ENCODE results near the gene CRYGN.

CRYGN gene

GRCh38 chr7:151391358-151391730 lies 48.6 kb downstream of the CRYGN start:
- no peak for DNase-seq (ENCODE audit: low spot score)

DNA sequence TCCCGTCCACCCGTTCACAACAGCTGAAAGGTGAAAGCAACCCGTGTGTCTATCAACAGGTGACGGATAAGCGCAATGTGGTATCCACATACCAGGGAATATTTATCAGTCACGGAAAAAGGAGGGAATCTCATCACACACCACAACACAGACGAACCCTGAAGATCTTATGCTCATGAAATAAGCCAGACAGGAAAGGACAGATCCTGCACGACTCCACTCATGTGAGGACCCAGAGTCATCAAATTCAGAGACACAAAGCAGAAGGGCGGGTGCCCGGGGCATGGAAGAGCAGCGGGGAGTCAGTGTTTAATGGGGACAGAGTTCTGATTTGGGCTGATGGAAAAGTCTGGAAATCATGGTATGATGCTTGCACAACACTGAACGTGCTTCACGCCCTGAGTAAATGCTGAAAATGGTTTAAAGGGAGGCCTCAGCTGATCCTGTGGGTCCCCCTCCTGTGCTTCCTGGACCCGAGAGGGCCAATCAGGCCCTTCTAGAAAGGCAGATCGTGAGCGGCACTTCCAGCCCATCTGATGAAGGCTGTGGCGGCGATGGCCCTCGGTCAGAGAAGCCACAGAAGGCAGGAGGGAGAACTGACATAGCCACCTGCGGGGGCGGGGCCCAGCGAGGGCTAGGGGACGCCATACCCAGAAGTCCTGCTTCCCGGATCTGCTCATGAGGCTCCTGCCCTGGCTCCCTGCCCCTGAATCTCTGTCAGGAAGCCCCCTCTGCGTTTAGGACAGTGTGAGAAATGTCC lies 49.2 kb downstream of the CRYGN start:
- no peak for DNase-seq (ENCODE audit: low spot score)

DNA sequence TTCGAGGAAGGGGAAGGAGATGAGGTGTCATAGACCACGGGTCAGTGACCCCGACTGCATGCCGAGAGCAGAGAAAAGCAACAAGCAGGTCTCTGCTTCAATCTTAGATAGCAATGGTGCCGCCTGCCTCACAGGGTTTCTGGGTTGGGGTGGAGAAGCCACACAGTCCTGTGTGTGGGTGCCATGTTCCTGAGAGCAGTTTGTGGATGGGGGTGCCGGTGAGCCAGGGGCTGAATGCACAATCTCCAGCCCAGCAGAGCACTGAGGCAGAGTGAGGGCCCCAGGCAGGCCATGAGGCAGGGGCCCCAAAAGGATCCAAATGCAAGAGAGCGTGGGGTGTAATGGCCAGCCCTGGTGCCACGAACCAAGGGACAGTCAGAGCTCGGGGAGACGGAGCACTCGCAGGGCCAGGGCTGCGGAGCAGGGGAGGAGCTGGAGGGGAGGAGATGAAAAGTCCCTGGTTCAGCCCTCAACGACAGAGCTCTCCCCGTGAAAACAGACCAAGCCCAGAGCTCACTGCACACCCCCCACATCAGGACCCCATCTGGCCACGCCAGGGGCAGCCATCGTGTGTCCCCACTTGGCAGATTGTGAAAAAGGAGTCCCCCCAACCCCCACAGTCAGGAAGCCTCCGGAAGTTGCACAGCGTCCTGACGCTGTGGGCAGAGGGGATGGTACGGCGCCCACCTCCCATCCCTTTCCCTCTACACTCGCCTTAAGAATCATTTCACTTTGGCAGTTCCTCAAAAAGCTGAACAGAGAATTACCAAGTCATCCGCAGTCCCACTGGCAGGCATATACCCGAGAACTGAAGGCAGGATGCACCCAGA lies 50.0 kb downstream of the CRYGN start:
- DNase-seq (ENCODE audit: low spot score): no peak

- no peak for DNase-seq (ENCODE audit: low spot score)
These were observed 50.7 kb downstream of the CRYGN start for GRCh38 chr7:151389096-151389767.

DNA sequence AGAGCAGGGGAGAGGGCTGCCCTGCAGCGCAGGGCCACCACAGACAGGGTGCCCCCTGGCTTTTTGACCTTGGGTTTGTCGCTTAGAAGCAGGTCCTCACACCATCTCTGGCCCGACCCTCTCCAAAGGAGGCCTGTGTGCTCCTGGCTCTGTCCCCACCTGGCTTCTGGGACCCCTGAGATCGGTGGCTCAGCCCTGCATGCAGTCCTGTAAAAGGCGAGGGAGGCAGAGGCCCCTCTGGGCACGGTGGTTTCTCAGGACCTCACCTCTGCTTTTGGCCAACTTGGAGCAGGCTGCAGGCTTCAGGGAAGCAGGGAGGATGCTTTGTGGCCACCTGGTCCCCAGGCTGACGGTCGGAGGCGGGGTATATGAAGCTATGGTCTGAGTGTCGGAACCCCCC lies 51.5 kb downstream of the CRYGN start:
- no peak for DNase-seq (ENCODE audit: low spot score)

- DNase-seq (ENCODE audit: low spot score): no peak
These were observed 52.0 kb downstream of the CRYGN start for GRCh38 chr7:151388007-151388297.

DNA sequence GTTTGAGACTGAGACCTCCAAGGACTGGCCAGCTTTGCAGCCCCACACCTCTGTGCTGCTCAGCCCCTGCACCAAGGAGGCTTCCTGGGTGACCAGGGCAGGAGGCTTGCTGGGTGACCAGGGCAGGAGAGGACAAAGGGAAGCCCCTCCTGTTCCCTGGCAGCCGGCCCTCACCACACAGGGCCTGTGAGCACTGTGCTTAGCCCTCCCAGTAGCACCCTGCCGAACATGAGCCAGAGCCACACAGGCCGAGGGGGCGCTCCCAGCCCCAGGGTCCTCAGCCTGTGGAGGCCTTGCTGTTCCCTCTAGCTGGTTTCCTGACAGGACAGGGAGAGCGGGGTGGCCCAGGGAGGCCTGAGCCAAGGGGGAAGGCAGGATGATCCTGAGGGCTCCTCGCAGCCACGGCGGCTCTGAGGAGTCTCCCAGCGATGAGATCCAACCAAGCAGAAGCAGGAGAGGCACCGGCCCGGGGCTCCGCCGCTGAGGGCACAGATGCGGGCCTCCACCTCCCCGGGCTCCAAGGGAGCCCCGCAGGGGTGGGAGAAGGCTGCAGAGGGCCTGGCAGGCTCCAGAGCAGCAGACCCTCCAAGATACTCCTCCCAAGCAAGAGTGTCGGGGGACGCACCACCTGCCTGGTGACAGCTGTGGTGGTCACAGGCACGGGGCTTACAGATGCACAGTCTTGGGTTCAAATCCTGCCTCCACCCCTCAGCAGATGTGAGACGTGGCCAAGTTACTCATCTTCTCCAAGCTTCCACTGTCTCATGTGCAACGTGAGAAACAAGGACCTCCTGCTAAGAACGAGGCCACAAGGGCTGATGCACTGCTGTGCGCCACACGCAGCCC lies 52.6 kb downstream of the CRYGN start:
- no peak for DNase-seq (ENCODE audit: low spot score)

DNA sequence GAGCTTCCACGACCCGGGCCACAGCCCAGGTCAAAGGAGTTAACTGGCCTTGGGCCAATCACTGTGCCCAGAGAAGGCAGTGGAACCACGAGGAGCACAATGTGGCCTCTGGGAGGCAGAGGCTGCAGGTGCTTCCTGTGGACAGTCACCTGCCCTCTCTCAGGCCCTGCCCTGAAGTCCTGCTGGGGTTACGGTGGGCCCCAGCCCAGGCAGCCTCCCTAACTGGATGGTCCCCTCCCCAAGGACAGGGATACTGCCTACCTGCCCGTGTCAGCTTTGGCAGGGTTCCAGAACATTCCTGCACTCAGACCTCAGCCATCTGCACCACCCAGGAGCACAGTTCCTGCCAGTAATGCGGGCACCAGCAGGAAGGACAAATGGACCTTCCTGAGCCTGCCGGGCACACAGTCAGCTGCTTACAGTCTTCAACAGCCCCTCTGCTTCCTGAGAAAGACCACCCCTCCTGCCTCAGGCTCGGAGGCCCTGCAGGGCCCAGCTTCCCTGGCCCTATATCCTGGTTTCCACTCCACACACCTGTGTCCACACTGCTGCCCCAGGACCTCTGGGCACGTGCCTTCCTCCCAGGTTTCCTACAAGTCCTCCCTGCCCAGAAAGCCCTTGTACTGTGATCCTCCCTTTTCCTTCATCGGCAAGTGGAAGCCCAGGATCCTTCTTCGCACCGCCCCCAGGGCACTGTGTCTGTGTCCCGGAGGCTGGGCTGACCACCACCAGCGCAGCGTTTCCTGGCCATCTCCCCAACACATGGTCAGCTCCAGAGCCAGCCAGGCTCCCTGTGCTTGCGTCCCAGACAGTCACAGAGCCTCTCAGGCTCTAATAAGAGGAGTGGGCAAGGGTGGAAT lies 53.4 kb downstream of the CRYGN start:
- no peak for DNase-seq (ENCODE audit: low spot score)

- no peak for DNase-seq (ENCODE audit: low spot score)
These were observed 54.2 kb downstream of the CRYGN start for GRCh38 chr7:151385626-151386300.

DNA sequence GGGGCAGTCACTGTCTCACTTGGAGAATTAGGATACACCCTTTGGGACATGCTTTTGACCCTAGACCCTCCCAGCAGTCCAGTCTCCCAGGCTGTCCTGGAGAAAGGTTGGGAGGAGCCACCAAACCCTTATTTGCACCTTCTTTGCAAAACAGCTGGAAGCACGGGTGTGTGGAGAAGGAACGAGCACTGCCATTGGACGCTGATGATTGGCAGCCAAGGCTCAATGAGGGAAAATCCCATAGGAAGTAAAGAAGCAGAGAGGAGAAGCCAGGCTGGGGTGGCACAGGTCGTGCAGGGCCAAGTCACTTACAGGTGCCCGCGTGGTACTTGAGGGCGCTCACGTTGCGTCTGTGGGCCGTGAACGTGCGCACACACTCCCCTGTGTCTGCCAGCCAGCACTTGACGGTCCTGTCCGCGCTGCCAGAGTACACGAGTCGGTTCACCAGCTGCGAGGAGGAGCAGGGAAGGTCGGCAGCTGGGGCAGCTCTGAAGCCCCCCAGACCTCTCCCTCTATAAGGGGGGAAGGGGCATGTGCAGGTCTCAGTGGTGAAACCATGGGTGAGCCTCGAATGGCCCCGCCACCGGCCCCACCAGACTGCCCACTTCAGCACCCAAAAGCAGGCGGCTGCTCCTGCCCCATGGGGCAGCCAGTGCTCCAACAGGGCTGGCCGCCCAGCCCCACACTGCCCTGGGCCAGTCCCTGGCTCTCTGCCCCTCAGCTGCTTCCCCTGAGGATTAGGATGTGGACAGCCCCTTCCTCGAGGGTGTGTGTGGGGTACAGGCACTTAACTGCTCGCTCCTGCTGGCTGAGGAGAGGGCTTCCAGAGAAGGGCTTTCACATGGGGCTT lies 54.9 kb downstream of the CRYGN start:
- no peak for DNase-seq (ENCODE audit: low spot score)

GRCh38 chr7:151384352-151384697 lies 55.6 kb downstream of the CRYGN start:
- DNase-seq (ENCODE audit: low spot score): no peak

DNA sequence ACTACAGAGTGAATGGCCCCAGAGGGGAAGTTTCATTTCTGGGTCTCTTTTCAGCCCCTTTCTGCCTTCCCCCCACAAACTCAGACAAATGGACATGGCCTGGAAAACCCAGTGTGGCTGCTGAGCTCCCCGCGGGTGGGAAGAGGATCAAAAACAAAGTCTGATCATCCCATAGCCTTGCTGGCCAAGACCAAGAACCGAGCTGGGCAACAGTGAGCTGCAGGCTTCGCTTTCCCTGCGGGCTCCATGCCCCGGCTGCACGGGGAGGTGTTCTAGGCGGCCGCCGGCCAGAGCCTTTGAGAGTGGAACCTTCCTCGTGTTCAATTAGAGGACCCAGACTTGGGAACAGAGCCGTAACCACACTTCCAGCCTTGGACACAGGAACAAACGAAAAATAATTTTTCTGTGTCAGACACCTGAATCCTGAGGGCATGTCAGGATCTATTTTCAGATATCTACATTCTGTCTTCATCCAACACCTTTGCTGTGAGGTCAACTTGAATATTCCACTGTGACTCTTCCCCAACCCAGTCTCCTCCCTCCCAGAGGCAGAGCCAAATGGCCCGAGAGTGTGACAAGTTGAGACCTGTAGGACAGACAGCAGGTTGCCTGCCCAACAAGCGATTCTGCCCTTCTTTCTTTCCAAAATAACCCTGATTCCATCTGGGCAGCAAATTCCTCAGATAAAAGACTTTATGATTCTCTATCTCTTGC lies 56.1 kb downstream of the CRYGN start:
- no peak for DNase-seq (ENCODE audit: low spot score)

DNA sequence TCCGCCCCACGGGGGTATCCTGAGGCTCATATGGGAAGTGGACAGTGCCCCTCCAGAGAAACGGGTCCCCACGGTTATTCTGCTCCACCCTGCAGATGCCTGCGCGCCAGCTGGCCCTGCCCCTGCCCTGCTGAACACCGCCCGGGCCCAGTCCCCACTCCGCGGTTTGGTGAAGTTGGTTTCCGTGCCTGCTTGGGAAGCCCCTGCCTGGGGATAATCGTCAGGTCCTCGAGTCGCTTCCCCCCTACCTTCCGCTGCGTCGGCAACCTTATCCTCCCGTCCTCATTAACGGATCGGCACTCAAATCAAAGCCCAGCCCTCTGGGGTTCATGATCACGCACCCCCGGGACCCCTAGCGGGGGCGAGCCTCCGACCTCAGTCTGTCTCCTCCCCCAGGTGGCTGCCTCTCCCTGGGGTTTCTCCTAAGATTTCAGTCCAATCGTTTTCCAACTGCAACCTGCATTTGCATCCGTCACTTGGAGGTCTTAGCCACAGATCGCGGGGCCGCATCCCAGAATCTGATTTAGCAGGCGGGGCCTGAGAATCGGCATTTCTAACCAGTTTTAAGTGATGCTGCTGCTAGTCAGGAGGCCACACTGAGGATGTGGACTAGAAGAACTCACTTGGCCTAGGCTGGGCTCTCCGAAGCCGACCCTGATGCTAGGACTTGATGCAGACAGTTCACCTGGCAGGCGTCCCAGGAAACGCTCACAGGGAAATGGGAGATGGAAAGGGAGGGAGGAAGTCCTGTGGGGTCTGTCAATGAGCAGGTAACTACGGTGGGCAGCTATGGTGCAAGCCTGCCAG lies 57.7 kb downstream of the CRYGN start:
- DNase-seq (ENCODE audit: low spot score): no peak

- peak; percentile 67 for DNase-seq (ENCODE audit: low spot score)
These were observed 58.4 kb downstream of the CRYGN start for GRCh38 chr7:151381348-151382078.

DNA sequence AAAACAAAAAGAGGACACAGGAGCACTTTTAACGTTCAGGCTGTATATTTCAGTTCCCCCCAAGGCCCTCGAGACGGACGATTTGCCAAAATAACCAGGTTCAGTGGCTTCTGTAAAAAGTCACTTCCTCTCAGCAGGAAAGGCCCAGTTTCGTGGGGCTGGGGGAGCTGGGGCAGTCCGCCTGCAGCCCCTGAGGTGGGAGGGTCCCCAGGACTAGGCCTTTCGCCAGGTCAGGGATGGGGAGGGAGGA lies 58.9 kb downstream of the CRYGN start:
- no peak for DNase-seq (ENCODE audit: low spot score)

DNA sequence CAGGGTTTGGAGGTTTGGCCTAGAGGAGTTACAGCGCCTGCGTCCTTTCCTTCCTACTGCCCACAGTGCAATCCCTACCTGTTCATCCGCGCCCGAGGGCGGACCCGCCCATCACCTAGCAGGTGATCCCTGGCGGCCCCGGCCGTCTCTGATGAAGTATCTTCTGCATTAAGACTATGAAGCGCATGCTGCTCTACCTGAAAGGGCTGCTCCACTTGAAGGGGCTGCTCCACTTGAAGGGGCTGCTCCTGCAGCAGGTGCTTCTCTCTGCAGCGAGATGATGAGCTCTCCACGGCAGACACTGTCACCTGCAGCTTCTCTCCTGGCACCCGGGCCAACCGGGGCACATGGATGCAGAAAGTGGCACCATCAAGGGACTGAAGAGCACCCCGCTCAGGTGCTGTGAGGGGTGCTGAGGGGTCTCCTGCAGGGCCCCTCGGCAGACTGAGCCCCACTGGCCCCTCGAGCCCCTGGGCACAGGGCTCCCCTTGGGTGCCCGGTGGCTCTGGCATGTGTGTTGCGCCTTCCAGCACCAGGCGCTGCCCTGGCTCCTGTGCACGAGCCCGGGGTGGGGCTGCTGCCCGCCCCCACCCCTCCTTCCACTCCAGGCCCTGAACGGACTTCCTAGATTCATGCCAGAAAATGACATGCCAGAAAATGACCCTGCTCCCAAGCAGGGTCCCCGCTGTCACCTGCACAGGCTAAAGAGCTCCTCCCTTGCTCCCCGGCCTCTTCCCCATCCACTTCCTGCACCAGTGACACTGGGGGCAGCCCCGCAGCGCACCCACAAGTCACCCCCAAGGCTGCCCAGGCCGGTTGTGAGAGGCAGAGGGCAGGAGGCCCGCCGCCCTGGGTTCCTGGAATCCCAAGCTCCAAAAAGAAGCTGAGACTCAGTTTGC lies 59.5 kb downstream of the CRYGN start:
- DNase-seq (ENCODE audit: low spot score): peak; percentile 35

Data from D341Med (cell line).